Left ventricle myocardium superior (tissue), 1 donor: ENCODE measurements around the gene AMBP. TPM values are rescaled to one million over a fixed set of nuclear protein-coding genes. Genes with fewer than 3 reads are reported as not detected.

ENCODE experiments used
- ATAC-seq: fragments of 200-7000 bp; cut with Tn5 transposase; one replicate; pipeline ENCODE4 v1.9.1; 2020; ENCODE audit warnings: mild to moderate bottlenecking, moderate library complexity
- DNase-seq: peaks from one replicate; pipeline ENCODE4 v3.0.0-alpha.2; 2020
- intact Hi-C: fragments of 100-400 bp; cut with micrococcal nuclease; formaldehyde crosslinking; loops from one replicate; pipeline ENCODE4 v1.11.0; 2022
- total RNA-seq: library from RNA; stranded (reverse); fragmentation: NEBNext Ultra II Directional; extraction: Animal tissue kit (Norgen Biotek cat#: 25700); gene quantifications from one replicate; pipeline ENCODE4 v1.2.1, GENCODE V29; 2021
- donor health status: DM: no; HTN: yes; CAD: no; lungs with severe emphysema.

The AMBP gene
- total RNA-seq, 1 donor from 2014 or later = not detected

- DNase-seq (no peak), ATAC-seq (peak; percentile 18)
- intact Hi-C loops = no loop called here
These were observed 37.6 kb upstream of the AMBP start for GRCh38 chr9:114115654-114116125.

DNA sequence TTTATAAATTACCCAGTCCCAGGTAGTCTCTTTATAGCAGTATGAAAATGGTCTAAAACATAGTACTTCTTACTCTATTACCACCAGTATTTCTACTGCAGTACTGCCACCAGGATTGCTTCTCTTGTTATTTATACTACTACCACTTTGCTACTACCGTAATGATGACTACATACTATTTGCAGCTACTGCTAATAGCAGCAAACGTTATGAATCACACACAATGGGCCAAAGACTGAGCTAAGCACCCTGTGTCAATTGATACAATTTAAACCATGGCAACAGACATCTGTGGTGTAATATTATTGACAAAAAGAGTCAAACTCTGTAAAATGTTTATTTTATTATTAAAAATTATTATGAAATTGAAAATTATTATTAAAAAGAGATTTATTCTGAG, 36.3 kb upstream of the AMBP start:
- intact Hi-C loops = no loop called here
- ATAC-seq (no peak), DNase-seq (no peak)

DNA sequence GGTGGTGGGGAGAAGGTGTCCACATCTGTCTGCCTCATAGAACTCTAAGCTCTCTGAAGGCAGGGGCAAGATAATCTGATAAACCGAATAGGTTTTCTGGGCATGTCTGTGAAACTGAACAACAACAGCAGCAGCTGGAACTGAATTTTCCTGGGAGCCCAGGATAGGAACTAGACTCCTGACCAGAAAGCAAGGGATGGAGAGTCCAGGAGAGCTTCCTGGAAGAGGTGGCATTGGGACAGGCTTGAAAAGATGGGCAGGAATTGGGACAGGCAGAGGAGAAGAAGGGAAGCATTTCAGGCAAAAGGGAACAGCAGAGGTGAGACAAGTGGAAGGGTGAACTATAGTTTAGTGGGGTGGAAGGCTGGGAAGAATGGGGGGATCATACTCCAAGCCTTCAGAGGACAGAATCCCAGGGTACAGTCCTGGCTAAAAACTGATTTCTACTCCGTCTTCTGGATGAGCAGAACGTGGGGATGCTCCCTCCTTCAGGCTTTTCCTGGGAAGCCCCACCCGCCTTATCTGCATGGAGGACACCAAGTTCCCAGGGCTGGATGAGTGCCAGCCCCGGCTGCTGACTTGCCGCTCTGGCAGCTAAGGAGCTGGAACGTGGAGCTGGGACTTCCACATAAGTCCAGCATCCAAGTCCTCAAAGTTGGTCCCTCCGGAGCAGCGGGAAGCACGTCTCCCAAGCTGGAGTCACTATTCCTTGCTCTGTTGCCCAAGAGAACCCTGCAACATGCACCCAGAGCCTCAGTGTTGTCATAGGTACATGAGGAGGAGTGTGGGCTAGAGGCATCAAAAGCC, 34.9 kb upstream of the AMBP start:
- ATAC-seq (peak; percentile 86), DNase-seq (peak; percentile 93)
- intact Hi-C loops = no loop called here

DNA sequence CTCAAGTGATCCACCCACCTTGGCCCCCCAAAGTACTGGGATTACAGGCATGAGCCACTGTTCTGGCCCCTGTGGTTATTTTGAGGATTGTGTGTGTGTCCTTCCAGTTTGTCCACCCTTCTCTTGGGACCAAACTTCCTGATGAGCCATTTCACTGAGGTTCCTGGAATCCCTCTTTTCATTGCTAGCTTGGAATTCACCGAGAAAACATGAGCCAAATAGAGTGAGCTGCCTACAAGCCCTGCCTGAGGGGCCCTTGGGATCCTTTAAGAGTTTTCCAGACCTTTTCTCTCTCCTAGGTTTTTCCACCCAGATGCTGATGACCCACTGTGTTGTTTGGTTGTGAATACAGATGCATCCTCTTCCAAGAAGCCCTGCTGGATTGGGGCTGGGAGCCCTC, 34.2 kb upstream of the AMBP start:
- intact Hi-C loops = no loop called here
- peak; percentile 53 for ATAC-seq

GRCh38 chr9:114110180-114110579, 32.1 kb upstream of the AMBP start:
- intact Hi-C loops = no loop called here
- DNase-seq = no peak
- ATAC-seq = no peak

More for the DNA sequence above, 34.2 kb upstream of the AMBP start:
- no peak for DNase-seq

GRCh38 chr9:114109124-114109523, 31.0 kb upstream of the AMBP start:
- ATAC-seq = no peak
- DNase-seq = no peak
- intact Hi-C loops = loop anchor here (10.0 kb wide), 1 partner anchor 186 kb away; no protein-coding TSS in a partner anchor

DNA sequence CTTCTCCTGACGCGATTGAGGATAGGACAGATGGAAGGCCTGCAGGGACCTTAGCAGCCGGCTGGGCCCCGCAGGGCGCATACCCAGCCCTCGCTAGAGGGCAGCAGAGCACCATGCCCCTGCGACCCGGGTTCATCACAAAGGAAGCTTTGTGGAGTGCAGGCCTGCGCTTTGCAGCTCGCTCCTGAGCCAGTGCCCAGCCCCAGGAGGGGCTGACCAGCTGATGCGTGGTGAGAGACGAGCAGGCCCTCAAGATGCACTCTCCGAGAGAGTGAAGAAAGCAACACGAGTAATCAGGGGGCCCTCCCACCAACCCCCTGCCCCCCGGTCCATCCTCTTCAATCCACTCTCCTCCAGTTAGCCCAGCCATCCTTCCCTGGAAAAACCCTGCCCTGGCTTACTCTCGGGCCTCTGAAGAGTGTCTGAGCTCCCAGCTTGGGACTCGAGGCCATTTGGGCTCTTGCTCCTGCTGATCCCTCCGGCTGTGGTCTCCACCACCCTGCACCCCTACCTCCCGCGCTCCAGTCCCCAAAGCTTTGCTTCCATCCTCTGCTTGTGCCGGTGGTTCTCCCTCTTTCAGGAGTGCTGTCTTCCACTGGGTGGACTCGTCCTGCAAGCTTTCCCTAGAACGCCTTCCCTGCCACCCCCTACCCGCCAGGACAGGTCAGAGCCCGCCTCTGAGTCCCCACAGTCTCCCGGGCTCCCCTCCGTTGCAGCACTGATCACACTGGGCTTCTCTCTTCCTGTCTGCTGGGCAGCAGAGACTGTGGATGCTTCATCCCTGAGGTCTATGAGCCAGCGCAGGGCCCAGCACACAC, 30.1 kb upstream of the AMBP start:
- ATAC-seq = peak; percentile 94
- intact Hi-C loops = loop anchor here (10.0 kb wide), 1 partner anchor 187 kb away; no protein-coding TSS in a partner anchor
- DNase-seq = peak; percentile 90

- intact Hi-C loops = loop anchor here (10.0 kb wide), 1 partner anchor 187 kb away; no protein-coding TSS in a partner anchor
- ATAC-seq (no peak), DNase-seq (no peak)
These were observed 29.3 kb upstream of the AMBP start for GRCh38 chr9:114107286-114108001.

- DNase-seq = no peak
- no peak for ATAC-seq
- intact Hi-C loops = loop anchor here (10.0 kb wide), 1 partner anchor 190 kb away; no protein-coding TSS in a partner anchor
These were observed 27.1 kb upstream of the AMBP start for GRCh38 chr9:114105236-114105635.

- ATAC-seq = no peak
- no peak for DNase-seq
- intact Hi-C loops = loop anchor here (10.0 kb wide), 1 partner anchor 192 kb away; no protein-coding TSS in a partner anchor
These were observed 24.4 kb upstream of the AMBP start for GRCh38 chr9:114102484-114102883.

DNA sequence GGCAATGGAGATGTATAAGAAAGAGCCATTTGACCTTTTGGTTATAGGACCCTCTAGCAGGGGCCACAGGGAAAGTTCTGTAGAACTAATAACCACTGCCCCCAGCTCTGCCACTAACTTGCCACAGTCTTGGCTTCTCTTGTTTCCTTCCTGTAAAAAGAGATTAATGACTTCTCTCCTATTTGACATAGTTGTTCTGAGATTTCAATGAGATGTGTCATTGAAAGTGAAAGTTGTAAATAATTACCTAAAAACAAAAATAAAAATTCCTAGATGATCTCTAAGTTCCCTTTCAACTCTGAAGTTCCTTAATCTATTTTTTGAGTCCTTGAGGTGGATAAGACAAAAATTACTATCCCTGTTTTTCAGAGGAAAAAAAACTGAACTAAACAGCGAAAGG, 22.4 kb upstream of the AMBP start:
- intact Hi-C loops = loop anchor here (10.0 kb wide), 1 partner anchor 194 kb away; no protein-coding TSS in a partner anchor
- ATAC-seq (no peak), DNase-seq (no peak)

GRCh38 chr9:114099669-114100270, 21.7 kb upstream of the AMBP start:
- ATAC-seq = no peak
- DNase-seq = no peak
- intact Hi-C loops = loop anchor here (10.0 kb wide), 1 partner anchor 195 kb away; no protein-coding TSS in a partner anchor

- DNase-seq (peak; percentile 26), ATAC-seq (no peak)
- intact Hi-C loops = no loop called here
These were observed 21.0 kb upstream of the AMBP start, which contains the start of gene KIF12 for GRCh38 chr9:114098936-114099668. Gene KIF12, minus strand, starts transcription at chr9:114099292. Its CDS starts 16 bp downstream, at chr9:114099276.

DNA sequence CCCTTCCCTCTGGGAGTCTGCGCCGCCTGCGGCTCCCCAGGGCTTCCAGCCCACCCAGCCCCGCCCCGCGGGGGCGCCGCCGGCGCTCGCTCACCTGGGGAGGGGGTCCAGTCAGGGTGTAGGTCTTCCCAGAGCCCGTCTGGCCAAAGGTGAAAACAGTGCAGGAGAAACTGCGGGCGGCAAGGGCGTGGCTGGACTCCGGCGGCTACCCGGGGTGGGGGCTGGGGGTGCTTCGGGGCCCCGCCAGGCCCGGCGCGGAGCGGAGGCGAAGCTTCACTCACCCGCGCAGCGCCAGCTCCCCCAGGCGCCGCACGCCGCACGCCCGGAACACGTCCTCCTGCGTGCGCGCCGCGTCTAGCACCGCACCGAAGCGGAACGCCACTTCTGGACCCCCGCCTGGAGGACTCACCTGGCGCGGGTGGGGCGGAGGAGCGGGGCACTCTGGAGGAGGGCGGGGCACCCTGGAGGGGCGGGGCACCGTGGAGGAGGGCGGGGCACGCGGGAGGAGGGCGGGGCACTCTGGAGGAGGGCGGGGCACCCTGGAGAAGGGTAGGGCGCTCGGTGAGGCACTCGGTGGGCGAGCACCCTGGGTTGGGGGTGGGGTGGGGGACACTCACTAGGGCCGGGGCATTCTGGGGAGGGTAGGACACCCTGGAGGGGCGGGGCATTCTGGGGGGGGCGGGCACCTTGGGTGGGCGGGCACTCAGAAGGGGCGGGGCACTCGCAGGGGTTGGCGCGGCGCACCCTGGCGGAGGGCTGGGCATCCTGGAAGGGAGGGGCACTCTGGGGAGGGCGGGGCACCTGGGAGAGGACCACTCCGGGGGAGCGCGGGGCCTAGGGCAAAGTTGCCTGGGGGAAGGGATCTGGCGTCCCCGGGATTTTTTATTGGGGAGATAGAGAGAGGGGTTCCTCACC, 20.2 kb upstream of the AMBP start:
- peak; percentile 89 for ATAC-seq
- intact Hi-C loops = no loop called here
- peak; percentile 58 for DNase-seq

DNA sequence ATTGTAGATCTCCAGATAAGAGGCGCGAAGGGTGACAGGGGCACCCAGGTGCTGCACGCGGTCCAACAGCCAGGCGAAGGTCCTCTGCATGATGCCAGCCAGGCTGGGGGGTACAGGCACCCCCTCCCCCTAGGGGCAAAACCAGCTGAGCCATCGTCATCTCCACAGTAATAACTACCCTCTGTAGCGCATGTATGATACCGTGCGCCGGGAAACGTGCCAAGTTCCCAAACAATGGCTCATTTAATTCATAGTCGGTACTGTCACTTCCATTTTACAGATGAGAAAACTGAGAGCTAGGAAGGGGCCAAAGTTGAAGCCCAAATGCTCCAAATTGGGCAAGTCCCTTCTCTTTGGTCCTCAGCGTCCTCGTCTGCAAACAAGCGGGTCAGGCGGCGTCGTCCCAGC, 19.5 kb upstream of the AMBP start:
- DNase-seq = peak; percentile 40
- intact Hi-C loops = no loop called here
- no peak for ATAC-seq

DNA sequence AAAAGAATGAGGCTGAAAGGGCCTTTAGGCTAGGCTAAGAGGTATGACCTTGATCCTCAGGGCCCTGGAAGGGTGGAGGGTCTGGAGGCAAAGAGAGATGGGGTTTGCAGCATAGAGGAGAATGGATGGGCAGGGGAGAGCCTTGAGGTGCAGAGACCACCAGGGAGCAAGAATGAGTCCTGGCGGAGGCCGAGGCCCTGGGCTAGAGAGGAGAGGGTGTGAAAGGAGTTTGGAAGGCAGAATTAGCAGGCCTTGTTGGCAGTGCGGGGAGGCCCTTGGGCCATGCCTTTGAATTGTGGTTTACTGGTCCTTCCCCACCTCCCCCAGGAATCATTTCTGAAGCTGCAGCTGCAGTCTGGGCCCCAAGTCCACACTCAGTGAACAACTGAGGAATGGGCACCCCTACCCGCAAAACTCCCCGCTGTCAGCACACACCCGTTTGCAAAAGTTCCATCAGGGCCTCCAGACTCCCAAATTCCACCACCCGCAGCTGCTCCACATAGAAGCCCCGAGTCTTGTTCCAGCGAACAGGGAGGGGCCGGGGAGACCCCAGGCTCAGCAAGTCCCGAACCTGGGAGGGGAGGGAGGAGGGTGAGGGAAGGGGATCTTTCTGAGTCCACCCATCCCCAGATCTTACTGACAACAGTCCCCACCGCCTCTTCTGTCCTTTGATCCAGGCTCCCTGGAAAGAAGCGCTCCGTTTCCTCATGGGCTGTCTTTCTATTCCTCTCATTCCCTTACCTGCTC, 18.9 kb upstream of the AMBP start:
- DNase-seq = peak; percentile 9
- ATAC-seq = no peak
- intact Hi-C loops = no loop called here
